Lower leg skin (tissue), 4 donors: ENCODE results near the gene UTP3. TPM values are rescaled to one million over a fixed set of nuclear protein-coding genes. Genes with fewer than 3 reads are reported as not detected.
A peak's percentile ranks its signal among the peaks of the same experiment; 100 is the strongest.

Experiments used
- DNase-seq, 2 donors: peaks; one replicate each; pipeline ENCODE4 v3.0.0-alpha.2; 2019; ENCODE audit warnings: low spot score in 2 of 2
- H3K4me3 ChIP-seq: fragments of 200-600 bp; sonication (generic); 2 replicates; pipeline ENCODE4 v1.5.1; 2017; ENCODE audit warnings: mild to moderate bottlenecking, low read depth; ENCODE audit not compliant: poor library complexity, severe bottlenecking
- POLR2A ChIP-seq, 2 donors: fragments of 450-650 bp; IDR thresholded peaks; one replicate each; pipeline ENCODE4 v1.6.1; 2016 to 2017; ENCODE audit warnings: antibody characterized with exemption in 2 of 2, mild to moderate bottlenecking in 1 of 2, moderate library complexity in 1 of 2
- WGBS, 2 donors: methylation state at CpG; one replicate each; pipeline ENCODE4 v1.1.5; 2018; 5-methylcytosine and 5-hydroxymethylcytosine counted together
- intact Hi-C: fragments of 100-400 bp; cut with DNase I; formaldehyde crosslinking; loops from one replicate; pipeline ENCODE4 v1.15.0; 2023; ENCODE audit warnings: low total_unique reads
- total RNA-seq, 4 donors: library from RNA; depleted of rRNA; stranded (reverse); fragments of >200 nt; gene quantifications; one replicate each; pipeline ENCODE4 v1.1.0, GENCODE V29; 2016
- TF ChIP-seq, protein P1 (sequence below), 3 donors: fragments of 450-650 bp; IDR thresholded peaks; one replicate each; pipeline ENCODE4 v1.5.1; 2016; ENCODE audit warnings: antibody characterized with exemption in 3 of 3, mild to moderate bottlenecking in 3 of 3, moderate library complexity in 2 of 3

The UTP3 gene
- total RNA-seq, 4 donors from 2014 or later, result 12.6 to 32.8 (median 17.6) TPM

DNA sequence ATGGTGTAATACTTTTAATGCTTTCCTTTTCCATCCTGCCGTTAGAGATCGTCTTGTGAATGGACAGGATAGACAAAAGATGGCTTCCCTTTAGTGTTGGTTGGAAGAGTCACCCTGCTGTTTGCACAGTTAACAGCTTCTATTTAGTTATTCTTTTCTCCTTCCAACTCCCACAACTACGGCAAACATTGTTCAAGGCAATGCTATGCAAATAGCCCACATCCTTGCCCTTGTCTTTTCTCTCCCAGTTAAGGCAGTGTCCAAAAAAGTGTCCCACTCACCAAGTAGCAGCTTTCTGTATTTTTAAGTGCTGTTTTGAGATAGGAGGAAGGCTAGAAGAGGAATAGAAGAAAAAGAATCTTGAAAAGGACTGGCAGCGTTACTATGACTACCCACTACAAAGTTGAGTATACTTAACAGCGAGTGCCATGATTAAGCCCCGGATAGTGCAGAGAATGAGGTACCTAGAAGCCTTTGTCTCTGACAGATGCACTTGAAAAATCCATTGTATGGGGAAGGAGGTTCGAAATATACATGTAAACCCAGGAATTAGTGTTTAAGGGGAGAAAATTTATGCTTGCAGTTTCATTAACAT lies 21.4 kb downstream of the UTP3 start:
- DNase-seq, result no peak
- H3K4me3 ChIP-seq, result no peak overlapping the region
- 88% methylated on average over 7 of the region's 7 CpGs for WGBS, 2 donors
- intact Hi-C loops, result no loop called here
- no peak for TF ChIP-seq POLR2A (IDR thresholded peaks at IDR 0.05)
- TF ChIP-seq, protein P1, sequence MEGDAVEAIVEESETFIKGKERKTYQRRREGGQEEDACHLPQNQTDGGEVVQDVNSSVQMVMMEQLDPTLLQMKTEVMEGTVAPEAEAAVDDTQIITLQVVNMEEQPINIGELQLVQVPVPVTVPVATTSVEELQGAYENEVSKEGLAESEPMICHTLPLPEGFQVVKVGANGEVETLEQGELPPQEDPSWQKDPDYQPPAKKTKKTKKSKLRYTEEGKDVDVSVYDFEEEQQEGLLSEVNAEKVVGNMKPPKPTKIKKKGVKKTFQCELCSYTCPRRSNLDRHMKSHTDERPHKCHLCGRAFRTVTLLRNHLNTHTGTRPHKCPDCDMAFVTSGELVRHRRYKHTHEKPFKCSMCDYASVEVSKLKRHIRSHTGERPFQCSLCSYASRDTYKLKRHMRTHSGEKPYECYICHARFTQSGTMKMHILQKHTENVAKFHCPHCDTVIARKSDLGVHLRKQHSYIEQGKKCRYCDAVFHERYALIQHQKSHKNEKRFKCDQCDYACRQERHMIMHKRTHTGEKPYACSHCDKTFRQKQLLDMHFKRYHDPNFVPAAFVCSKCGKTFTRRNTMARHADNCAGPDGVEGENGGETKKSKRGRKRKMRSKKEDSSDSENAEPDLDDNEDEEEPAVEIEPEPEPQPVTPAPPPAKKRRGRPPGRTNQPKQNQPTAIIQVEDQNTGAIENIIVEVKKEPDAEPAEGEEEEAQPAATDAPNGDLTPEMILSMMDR (IDR thresholded peaks at IDR 0.05), result no peak

DNA sequence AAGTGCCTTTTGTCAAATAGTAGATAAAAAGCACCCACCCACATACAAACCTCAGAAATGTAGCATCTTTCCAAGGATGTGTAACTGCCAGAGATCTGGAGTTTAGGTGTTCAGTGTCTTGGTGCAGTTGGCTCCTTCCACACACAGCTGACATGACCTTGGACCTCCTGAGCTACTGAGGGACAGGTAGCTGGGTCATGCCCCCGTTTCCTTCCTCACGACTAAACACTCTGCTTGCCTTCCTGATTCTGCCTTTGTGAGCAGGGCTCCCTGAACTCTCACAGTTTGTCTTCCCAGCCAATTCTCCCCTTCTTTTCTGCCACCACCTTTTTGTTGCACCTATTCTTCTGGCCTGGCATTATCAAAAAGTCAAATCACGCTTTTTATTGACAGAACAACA lies 23.3 kb downstream of the UTP3 start:
- intact Hi-C loops, result no loop called here
- TF ChIP-seq POLR2A (IDR thresholded peaks at IDR 0.05), result no peak
- no peak overlapping the region for H3K4me3 ChIP-seq
- WGBS, 2 donors, result 61 to 72% methylated on average over 3 of the region's 3 CpGs
- DNase-seq, result no peak

DNA sequence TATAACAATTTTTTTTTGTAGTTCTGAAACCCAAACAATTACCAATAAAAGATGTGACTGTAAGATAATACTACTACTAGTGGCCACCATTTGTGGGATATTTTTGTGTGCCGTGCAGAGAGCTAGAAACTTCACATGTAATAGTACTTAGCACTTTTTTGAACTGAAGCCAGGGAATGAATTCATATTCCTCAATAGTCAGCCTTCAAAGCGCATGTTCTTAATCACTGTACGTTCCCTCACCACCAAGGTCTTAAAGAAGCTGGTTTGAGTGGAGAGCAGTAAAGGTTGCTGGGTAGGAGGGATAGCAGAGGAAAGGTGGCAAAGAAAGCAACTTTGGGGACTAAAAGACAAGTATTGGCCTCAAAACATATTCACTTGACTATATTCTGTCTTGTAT lies 23.8 kb downstream of the UTP3 start:
- TF ChIP-seq, protein P1 (IDR thresholded peaks at IDR 0.05), result no peak
- TF ChIP-seq POLR2A (IDR thresholded peaks at IDR 0.05), result no peak
- H3K4me3 ChIP-seq, result no peak overlapping the region
- intact Hi-C loops, result no loop called here
- DNase-seq, result no peak
- WGBS, 2 donors, result 24 to 38% methylated on average over 3 of the region's 3 CpGs

DNA sequence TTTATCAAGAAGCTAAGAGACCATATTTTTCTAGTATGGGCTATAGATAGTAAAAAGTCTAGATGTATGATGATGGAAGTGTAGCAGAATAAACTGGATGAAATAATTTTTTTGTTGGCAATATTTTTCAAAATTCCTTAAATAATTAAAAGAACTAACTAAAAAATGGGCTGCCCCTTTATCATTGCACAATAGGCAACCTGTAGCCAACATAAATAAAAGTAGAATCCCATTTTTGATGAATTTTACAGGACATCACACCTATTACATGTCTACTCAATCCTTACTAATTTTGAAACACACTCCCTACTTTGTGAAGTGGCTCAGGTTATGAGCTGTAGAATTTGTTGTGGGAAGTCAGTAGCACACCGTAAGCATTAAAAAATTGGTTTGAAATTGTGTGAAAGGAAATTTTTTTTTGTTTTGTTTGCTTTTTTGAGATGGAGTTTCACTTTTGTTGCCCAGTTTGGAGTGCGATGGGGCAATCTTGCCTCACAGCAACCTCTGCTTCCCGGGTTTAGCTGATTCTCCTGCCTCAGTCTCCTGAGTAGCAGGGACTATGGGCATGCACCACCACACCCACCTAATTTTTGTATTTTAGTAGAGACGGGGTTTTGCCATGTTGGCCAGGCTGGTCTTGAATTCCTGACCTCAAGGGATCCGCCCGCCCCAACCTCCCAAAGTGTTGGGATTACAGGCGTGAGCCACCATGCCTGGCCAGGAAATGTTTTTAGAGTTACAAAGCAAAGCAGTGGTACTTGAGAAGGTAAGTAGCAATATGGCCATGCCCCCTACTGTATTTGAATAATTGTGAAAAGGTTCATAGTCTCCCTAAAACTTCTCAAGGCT lies 24.5 kb downstream of the UTP3 start:
- 77 to 81% methylated on average over 7 of the region's 7 CpGs for WGBS, 2 donors
- peak in 1 of 2 donors; percentile 56 for DNase-seq
- H3K4me3 ChIP-seq, result no peak overlapping the region
- intact Hi-C loops, result no loop called here
- no peak for TF ChIP-seq POLR2A (IDR thresholded peaks at IDR 0.05)
- TF ChIP-seq, protein P1 (IDR thresholded peaks at IDR 0.05), result no peak

DNA sequence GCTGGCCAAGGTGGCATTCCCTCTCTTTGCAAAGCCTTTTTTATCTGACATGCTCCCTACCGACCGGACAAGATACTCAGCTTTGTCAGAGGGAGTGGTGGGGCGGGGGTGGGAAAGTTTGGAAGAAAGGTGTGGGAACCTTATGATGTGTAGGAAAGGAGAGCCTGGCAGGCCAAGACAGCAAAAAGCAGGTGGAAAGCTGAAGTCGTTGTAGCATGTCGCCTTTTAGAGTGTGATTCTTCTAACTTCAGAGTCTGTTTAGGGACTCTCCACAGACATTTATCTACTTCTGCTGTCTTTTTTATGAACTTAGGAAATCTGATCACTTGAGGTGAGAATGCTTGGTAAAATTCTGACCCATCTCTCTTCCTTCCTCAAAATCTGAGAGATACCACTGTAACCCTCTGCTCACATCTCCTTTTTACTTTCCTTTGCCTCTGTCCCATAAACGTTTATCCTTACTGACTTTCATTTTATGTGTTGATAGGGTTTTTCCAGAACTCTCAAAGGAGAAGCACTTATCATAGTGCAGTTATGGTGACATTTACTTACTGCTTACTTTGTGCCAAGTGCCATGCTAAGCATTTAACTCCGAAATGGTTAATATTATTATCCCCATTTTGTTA lies 25.2 kb downstream of the UTP3 start:
- no peak for TF ChIP-seq POLR2A (IDR thresholded peaks at IDR 0.05)
- TF ChIP-seq, protein P1 (IDR thresholded peaks at IDR 0.05), result no peak
- DNase-seq, result peak in 1 of 2 donors; percentile 66
- WGBS, 2 donors, result 45 to 55% methylated on average over 7 of the region's 7 CpGs
- no peak overlapping the region for H3K4me3 ChIP-seq
- intact Hi-C loops, result no loop called here
